CD4-positive, alpha-beta T cell (primary cell): Measurements from ENCODE around the gene GAP43. TPM values are rescaled to one million over a fixed set of nuclear protein-coding genes. Genes with fewer than 3 reads are reported as not detected.

ENCODE experiments used
- ATAC-seq: fragments of 200-7000 bp; cut with Tn5 transposase; one replicate; pipeline ENCODE4 v1.10.0; 2022; ENCODE audit warnings: mild to moderate bottlenecking; ENCODE audit not compliant: poor library complexity
- CTCF ChIA-PET: fragments of 350-600 bp; sonication (Branson Sonifier 250); formaldehyde crosslinking; loops from one replicate; lab custom pipeline; 2021; ENCODE audit warnings: antibody characterized with exemption, inconsistent platforms; lab: Charles Lee
- POLR2A ChIA-PET: fragments of 350-600 bp; sonication (Branson Sonifier 250); formaldehyde crosslinking; loops from one replicate; lab custom pipeline; 2021; ENCODE audit warnings: antibody characterized with exemption, inconsistent platforms; lab: Charles Lee
- DNase-seq, 14 experiments: peaks; one replicate each; pipeline ENCODE4 v3.0.0-alpha.2; 2013 to 2020; ENCODE audit warnings: mixed read lengths in 2 of 14
- H3K27ac ChIP-seq, 2 donors: one replicate each; pipeline versions ENCODE4 v1.5.1 to v1.7.0; 2013; ENCODE audit warnings: low read length in 2 of 2, low read depth in 1 of 2, mild to moderate bottlenecking in 1 of 2
- H3K27me3 ChIP-seq, 2 experiments: 1 replicate in 1 of 2; 2 replicates in 1 of 2; pipeline versions ENCODE4 v1.6.1 to v1.7.0; 2013; ENCODE audit warnings: low read length in 2 of 2, control low read depth in 1 of 2, mild to moderate bottlenecking in 1 of 2, moderate library complexity in 1 of 2; ENCODE audit not compliant: insufficient read depth in 2 of 2, control insufficient read depth in 1 of 2
- H3K36me3 ChIP-seq: one replicate; pipeline ENCODE4 v1.6.1; 2013; ENCODE audit warnings: low read length, control low read depth; ENCODE audit not compliant: insufficient read depth
- H3K4me1 ChIP-seq: one replicate; pipeline ENCODE4 v1.6.1; 2013; ENCODE audit warnings: low read length, control low read depth; ENCODE audit not compliant: insufficient read depth
- H3K4me3 ChIP-seq: one replicate; pipeline ENCODE4 v1.5.1; 2013; ENCODE audit warnings: mild to moderate bottlenecking, low read length, moderate library complexity
- H3K9me3 ChIP-seq, 2 experiments: 1 replicate in 1 of 2; 2 replicates in 1 of 2; pipeline versions ENCODE4 v1.6.1 to v1.7.0; 2013; ENCODE audit warnings: low read length in 2 of 2, mild to moderate bottlenecking in 2 of 2, control low read depth in 1 of 2, moderate library complexity in 1 of 2; ENCODE audit not compliant: control insufficient read depth in 1 of 2, insufficient read depth in 1 of 2
- H3K27ac Mint-ChIP-seq: one replicate; pipeline ENCODE4 v1.8.0; 2020; ENCODE audit warnings: mixed read lengths
- H3K27me3 Mint-ChIP-seq: one replicate; pipeline ENCODE4 v1.8.0; 2021; ENCODE audit warnings: mixed read lengths
- H3K36me3 Mint-ChIP-seq: one replicate; pipeline ENCODE4 v1.8.0; 2021; ENCODE audit warnings: low read depth, mixed read lengths
- H3K4me1 Mint-ChIP-seq: one replicate; pipeline ENCODE4 v1.8.0; 2021; ENCODE audit warnings: low read depth, mixed read lengths
- H3K4me3 Mint-ChIP-seq: one replicate; pipeline ENCODE4 v1.8.0; 2020; ENCODE audit warnings: mild to moderate bottlenecking, mixed read lengths
- H3K9me3 Mint-ChIP-seq: one replicate; pipeline ENCODE4 v1.8.0; 2020; ENCODE audit warnings: mixed read lengths
- CTCF ChIP-seq: fragments of 200-600 bp; IDR thresholded peaks from one replicate; pipeline ENCODE4 v1.8.0; 2022; ENCODE audit warnings: antibody characterized with exemption, mild to moderate bottlenecking
- intact Hi-C, 2 experiments: fragments of 100-400 bp; cut with DNase I in 1 of 2; cut with micrococcal nuclease in 1 of 2; formaldehyde crosslinking; loops; one replicate each; pipeline versions ENCODE4 v1.15.1 to v1.9.0; 2023 to 2025; cut with DNase I, micrococcal nuclease
- total RNA-seq, 174 experiments: library from RNA in 2 of 174; stranded (reverse) in 2 of 174; gene quantifications; one replicate each; pipeline ENCODE4 v1.2.3 and lab custom pipeline; 2021 to 2026

GAP43 gene
- total RNA-seq, 2 experiments from 2014 or later = not detected

DNA sequence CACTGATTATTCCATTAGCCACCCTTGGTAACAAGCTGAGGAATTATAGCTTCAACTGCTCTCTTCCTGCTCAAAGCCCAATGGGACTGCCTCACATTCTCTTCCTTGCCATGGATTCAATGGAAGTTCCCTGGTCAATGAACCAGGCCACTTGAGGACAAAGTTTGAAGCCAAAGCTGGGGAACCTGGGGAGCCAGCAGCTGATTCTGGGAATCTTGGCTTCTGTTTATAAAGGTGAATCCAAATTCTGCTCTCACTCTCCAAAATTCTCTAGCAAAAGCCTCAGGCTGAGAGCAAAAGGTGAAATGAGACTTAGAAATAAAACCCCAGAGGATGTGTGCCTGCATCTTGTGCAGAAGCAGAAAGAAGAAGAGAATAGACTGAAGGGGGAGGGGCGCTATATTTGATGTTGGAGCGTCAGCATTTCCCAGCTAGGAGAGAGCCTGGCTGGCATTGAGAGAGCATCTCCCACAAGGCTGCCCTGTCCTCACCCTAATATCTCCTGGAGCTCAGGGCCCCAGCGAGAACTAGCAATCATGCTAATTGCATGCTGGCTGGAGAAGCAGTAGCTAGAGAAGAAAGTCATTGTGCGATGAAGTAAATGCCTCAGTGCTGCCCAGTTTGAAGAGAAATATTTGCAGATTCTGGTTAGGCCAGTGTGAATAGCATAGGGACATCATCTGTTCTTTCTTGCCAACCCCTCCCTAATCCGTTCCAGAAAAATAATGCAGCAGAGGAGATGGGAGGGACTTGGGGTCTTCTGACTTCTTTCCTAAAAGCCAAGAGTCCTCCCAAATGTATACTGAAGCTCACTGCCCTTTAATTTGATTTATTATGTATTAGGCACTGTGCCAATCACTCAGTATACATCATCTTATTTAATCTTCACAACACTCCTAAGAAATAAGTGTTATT lies 34.9 kb upstream of the GAP43 start:
- Histone ChIP-seq H3K36me3 (no peaks in the 10 kb centered on the region), H3K4me1 (no peaks in the 10 kb centered on the region), H3K9me3 (no peaks in the 10 kb centered on the region), H3K27me3 (no peaks in the 10 kb centered on the region), H3K4me3 (no peak overlapping the region), H3K27ac (no peak overlapping the region)
- no peak overlapping the region for H3K4me3 Mint-ChIP-seq
- DNase-seq (no peak), ATAC-seq (no peak)
- intact Hi-C loops = no loop called here
- H3K4me1 Mint-ChIP-seq = no peaks in the 10 kb centered on the region
- TF ChIP-seq CTCF = no peak
- ChIA-PET POLR2A (no interaction called here), CTCF (no interaction called here)
- no peak overlapping the region for H3K27ac Mint-ChIP-seq
- peaks cover 18% of the 10 kb centered on the region for H3K27me3 Mint-ChIP-seq
- no peaks in the 10 kb centered on the region for H3K36me3 Mint-ChIP-seq
- H3K9me3 Mint-ChIP-seq = no peaks in the 10 kb centered on the region

GRCh38 chr3:115590873-115591272 lies 32.4 kb upstream of the GAP43 start:
- intact Hi-C loops = no loop called here
- Mint-ChIP-seq H3K27ac (no peak overlapping the region), H3K36me3 (no peaks in the 10 kb centered on the region), H3K4me3 (no peak overlapping the region), H3K9me3 (peaks cover 8% of the 10 kb centered on the region), H3K27me3 (peaks cover 18% of the 10 kb centered on the region), H3K4me1 (no peaks in the 10 kb centered on the region)
- no peak for ATAC-seq
- Histone ChIP-seq H3K27ac (no peak overlapping the region), H3K9me3 (no peaks in the 10 kb centered on the region), H3K36me3 (no peaks in the 10 kb centered on the region), H3K27me3 (no peaks in the 10 kb centered on the region), H3K4me1 (no peaks in the 10 kb centered on the region), H3K4me3 (no peak overlapping the region)
- CTCF ChIA-PET = no interaction called here
- no peak for TF ChIP-seq CTCF
- no peak for DNase-seq
- POLR2A ChIA-PET = no interaction called here

- H3K36me3 Mint-ChIP-seq = no peaks in the 10 kb centered on the region
- Histone ChIP-seq H3K27ac (no peak overlapping the region), H3K4me3 (no peak overlapping the region), H3K36me3 (no peaks in the 10 kb centered on the region), H3K27me3 (peaks cover 2 to 6% of the 10 kb centered on the region in 2 experiments), H3K9me3 (no peaks in the 10 kb centered on the region), H3K4me1 (no peaks in the 10 kb centered on the region)
- POLR2A ChIA-PET = no interaction called here
- no peak overlapping the region for H3K4me3 Mint-ChIP-seq
- DNase-seq = no peak
- ATAC-seq = no peak
- no peaks in the 10 kb centered on the region for H3K4me1 Mint-ChIP-seq
- peaks cover 22% of the 10 kb centered on the region for H3K27me3 Mint-ChIP-seq
- peaks cover 8% of the 10 kb centered on the region for H3K9me3 Mint-ChIP-seq
- TF ChIP-seq CTCF = no peak
- H3K27ac Mint-ChIP-seq = no peak overlapping the region
- CTCF ChIA-PET = no interaction called here
- intact Hi-C loops = no loop called here
Measured at GRCh38 chr3:115595611-115596275, 27.6 kb upstream of the GAP43 start.
